Breast epithelium (tissue), 3 donors: ENCODE measurements around the gene B4GAT1.

Experiments
- CTCF ChIP-seq, 3 donors: fragments of 450-650 bp; IDR thresholded peaks; one replicate each; pipeline ENCODE4 v1.5.1; 2016 to 2017; ENCODE audit warnings: antibody characterized with exemption in 3 of 3, mild to moderate bottlenecking in 3 of 3, moderate library complexity in 3 of 3
- POLR2AphosphoS5 ChIP-seq, 3 donors: sonication (generic); formaldehyde crosslinking; IDR thresholded peaks; one replicate each; pipeline ENCODE4 v1.6.1; 2017; ENCODE audit warnings: antibody characterized with exemption in 3 of 3

DNA sequence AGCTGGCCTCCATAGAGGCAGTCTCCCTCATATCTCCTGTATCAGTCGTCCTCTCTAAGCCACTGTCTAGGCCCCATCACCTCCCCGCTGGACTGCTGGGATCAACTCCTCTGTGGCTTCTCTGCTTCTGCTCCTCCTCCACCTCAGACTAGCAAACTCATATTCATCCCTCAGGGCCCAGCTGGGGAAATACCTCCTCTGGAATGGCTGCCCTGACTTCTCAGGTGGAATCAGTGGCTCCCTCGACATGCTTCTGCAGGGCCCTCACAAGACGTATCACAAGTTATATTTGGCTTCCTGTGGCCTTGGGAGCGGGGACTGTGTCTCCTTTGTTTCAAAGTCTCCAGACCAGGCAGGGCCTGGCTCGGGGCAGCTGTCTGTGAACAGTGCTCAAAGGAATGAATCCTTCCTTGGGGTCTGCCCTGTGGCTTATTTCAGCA lies 14.1 kb upstream of the B4GAT1 start:
- TF ChIP-seq CTCF (IDR thresholded peaks at IDR 0.05) (no peak), POLR2AphosphoS5 (IDR thresholded peaks at IDR 0.05) (no peak)
